ENCODE results near the gene CA12. TPM values are rescaled to one million over a fixed set of nuclear protein-coding genes. Genes with fewer than 3 reads are reported as not detected.

The CA12 gene
- total RNA-seq, 1 donor from 2014 or later: 89.6 TPM

DNA sequence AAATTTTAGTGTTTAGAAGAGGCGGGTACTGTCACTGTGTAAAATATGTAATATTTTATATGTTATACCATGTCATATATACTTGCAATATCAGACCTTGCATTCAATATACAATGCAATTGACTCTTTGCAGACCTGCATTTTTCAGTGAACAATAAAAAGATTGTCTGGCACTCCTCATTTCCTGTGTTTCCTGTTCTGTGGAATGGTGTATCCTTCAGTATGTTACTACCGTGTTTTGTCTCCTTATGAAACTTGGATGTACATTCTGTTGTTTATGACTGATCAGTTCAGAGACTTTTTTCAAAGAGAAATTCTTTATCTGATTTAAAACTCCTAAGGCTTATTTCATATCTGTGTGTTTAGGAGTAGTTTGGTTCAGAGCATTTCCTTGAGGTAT is 72.7 kb downstream of the CA12 start:
- Histone ChIP-seq H3K27me3 (no peaks in the 10 kb centered on the region), H3K27ac (no peak overlapping the region), H3K9me3 (no peaks in the 10 kb centered on the region), H3K4me3 (no peak overlapping the region), H3K4me1 (no peaks in the 10 kb centered on the region), H3K36me3 (peaks cover 0 to 12% of the 10 kb centered on the region in 2 donors)
- intact Hi-C loops (cut with DNase I): no loop called here
- no peak for DNase-seq (ENCODE audit: extremely low spot score in 2 of 2)
- TF ChIP-seq POLR2AphosphoS5 (IDR thresholded peaks at IDR 0.05; ENCODE audit: insufficient read depth in 1 of 2, low read depth in 1 of 2) (no peak), POLR2A (IDR thresholded peaks at IDR 0.05) (no peak)
- TF ChIP-seq, protein P1, sequence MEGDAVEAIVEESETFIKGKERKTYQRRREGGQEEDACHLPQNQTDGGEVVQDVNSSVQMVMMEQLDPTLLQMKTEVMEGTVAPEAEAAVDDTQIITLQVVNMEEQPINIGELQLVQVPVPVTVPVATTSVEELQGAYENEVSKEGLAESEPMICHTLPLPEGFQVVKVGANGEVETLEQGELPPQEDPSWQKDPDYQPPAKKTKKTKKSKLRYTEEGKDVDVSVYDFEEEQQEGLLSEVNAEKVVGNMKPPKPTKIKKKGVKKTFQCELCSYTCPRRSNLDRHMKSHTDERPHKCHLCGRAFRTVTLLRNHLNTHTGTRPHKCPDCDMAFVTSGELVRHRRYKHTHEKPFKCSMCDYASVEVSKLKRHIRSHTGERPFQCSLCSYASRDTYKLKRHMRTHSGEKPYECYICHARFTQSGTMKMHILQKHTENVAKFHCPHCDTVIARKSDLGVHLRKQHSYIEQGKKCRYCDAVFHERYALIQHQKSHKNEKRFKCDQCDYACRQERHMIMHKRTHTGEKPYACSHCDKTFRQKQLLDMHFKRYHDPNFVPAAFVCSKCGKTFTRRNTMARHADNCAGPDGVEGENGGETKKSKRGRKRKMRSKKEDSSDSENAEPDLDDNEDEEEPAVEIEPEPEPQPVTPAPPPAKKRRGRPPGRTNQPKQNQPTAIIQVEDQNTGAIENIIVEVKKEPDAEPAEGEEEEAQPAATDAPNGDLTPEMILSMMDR (IDR thresholded peaks at IDR 0.05): no peak

DNA sequence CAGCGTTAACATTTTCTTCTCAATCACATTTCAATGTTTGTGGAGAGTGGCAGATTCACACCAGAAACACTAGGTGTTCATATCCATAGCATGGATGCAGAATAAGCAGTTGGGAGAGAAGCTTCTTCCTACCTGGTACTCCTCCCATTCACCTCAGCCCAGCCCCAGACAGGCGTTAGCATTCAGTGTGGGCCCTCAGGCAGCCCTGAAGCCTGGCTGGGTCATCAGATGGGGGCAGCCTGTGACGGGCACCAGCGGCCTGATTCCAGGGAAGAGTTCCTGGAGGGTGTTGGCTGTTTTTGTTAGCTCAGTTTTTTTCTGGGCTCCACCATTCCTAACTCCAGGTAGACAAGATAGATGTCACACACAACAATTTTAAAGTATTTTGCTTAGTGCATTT is 73.2 kb downstream of the CA12 start:
- TF ChIP-seq POLR2A (IDR thresholded peaks at IDR 0.05): no peak
- TF ChIP-seq POLR2AphosphoS5 (IDR thresholded peaks at IDR 0.05; ENCODE audit: insufficient read depth in 1 of 2, low read depth in 1 of 2): no peak
- TF ChIP-seq, protein P1 (IDR thresholded peaks at IDR 0.05): no peak
- Histone ChIP-seq H3K4me3 (no peak overlapping the region), H3K4me1 (no peaks in the 10 kb centered on the region), H3K27ac (no peak overlapping the region), H3K9me3 (no peaks in the 10 kb centered on the region), H3K27me3 (no peaks in the 10 kb centered on the region), H3K36me3 (peaks cover 0 to 12% of the 10 kb centered on the region in 2 donors)
- DNase-seq (ENCODE audit: extremely low spot score in 2 of 2): no peak
- intact Hi-C loops (cut with DNase I): no loop called here

DNA sequence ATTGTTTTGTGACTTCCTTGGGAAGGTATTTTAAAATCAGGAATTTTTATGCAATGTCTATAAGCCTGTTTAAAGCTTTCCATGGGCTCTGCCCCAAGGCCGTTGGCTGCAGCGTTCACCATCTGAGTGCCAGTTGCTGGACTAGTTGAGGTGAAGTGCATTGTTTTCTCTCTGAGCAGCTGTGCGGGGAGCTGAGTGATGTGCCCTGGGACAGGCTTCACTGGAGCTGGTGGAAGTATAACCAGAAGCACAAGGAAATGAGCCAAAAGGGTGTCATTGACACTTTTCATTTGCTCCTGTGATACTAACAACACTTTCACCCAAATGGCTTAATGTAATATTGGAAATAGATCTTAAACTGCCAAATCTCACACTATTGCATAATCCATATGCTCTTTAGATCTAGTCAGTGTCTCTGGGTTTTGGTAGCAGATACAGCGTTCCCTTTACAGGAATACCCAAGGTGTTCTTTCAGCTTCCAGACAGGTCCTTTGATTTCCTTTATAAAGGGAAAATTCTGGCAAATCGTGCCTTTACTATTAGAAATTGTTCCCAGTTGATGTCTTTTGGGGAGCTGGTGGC is 75.1 kb downstream of the CA12 start:
- no peak for DNase-seq (ENCODE audit: extremely low spot score in 2 of 2)
- no peak overlapping the region for H3K27ac ChIP-seq
- H3K4me3 ChIP-seq: no peak overlapping the region
- intact Hi-C loops (cut with DNase I): no loop called here
- no peaks in the 10 kb centered on the region for H3K4me1 ChIP-seq
- no peaks in the 10 kb centered on the region for H3K9me3 ChIP-seq
- TF ChIP-seq, protein P1 (IDR thresholded peaks at IDR 0.05): no peak
- TF ChIP-seq POLR2A (IDR thresholded peaks at IDR 0.05): no peak
- TF ChIP-seq POLR2AphosphoS5 (IDR thresholded peaks at IDR 0.05; ENCODE audit: insufficient read depth in 1 of 2, low read depth in 1 of 2): no peak
- H3K27me3 ChIP-seq: no peaks in the 10 kb centered on the region
- peaks cover 0 to 12% of the 10 kb centered on the region in 2 donors for H3K36me3 ChIP-seq

DNA sequence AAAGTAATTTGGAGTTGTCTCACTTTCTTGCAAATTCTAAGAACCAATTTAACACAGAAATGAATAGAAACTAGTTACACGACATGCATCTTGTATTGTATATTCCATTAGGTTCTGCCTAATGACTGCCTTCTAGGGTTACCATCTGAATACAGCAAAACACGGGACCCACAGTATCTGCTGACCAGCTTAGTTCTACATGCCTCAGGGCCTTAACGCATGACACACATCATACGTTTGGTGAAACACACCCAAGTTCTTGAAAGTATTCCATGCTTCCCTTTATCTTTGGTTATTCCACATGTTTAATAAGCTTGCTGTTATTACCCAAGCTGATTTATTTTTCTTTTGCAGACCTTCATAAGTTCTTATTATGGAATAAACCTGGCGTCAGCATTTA is 76.4 kb downstream of the CA12 start:
- no peaks in the 10 kb centered on the region for H3K4me1 ChIP-seq
- H3K27me3 ChIP-seq: no peaks in the 10 kb centered on the region
- TF ChIP-seq, protein P1 (IDR thresholded peaks at IDR 0.05): no peak
- TF ChIP-seq POLR2A (IDR thresholded peaks at IDR 0.05): no peak
- no peaks in the 10 kb centered on the region for H3K9me3 ChIP-seq
- intact Hi-C loops (cut with DNase I): no loop called here
- H3K27ac ChIP-seq: no peak overlapping the region
- no peak overlapping the region for H3K4me3 ChIP-seq
- H3K36me3 ChIP-seq: peaks cover 0 to 12% of the 10 kb centered on the region in 2 donors
- no peak for DNase-seq (ENCODE audit: extremely low spot score in 2 of 2)

DNA sequence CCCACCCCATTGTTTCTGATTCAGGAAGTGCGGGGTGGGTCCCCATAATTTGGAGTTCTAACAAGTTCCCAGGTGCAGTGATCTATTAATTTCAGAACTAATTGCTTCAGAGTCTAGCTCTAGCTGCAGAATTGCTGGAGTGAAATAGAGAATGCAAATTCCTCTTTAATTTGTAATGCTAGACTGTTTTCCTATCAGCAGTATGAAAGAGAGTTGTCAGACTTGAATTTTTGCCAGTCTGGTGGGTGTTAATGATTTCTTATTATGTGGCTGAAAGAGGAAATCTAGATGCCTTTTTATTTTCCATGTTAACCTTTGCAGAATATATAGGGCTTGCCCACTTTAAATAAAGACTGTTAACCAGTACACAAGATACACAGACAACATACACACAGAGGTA is 80.6 kb downstream of the CA12 start:
- Histone ChIP-seq H3K27me3 (no peaks in the 10 kb centered on the region), H3K4me3 (no peak overlapping the region), H3K4me1 (no peaks in the 10 kb centered on the region), H3K27ac (no peak overlapping the region), H3K9me3 (no peaks in the 10 kb centered on the region), H3K36me3 (peaks cover 0 to 6% of the 10 kb centered on the region in 2 donors)
- intact Hi-C loops (cut with DNase I): no loop called here
- TF ChIP-seq, protein P1 (IDR thresholded peaks at IDR 0.05): no peak
- TF ChIP-seq POLR2A (IDR thresholded peaks at IDR 0.05): no peak
- TF ChIP-seq POLR2AphosphoS5 (IDR thresholded peaks at IDR 0.05; ENCODE audit: insufficient read depth in 1 of 2, low read depth in 1 of 2): no peak
- DNase-seq (ENCODE audit: extremely low spot score in 2 of 2): no peak

All from vagina (tissue), 2 donors.